NCI-H1694 (cell line): ENCODE measurements around the gene MIER3.
A peak's percentile ranks its signal among the peaks of the same experiment; 100 is the strongest.
"Not testable (repeated sequence)": the region's sequence is repeated elsewhere in the genome, so short reads cannot be mapped to it uniquely, and the experiment has no call there.

Source experiments
- DNase-seq: peaks from one replicate; lab custom pipeline; 2025; lab: John Stamatoyannopoulos, UW

MIER3 gene

GRCh38 chr5:56951946-56952691 lies at the start of gene MIER3:
Gene MIER3, minus strand, starts transcription at chr5:56952123. Its CDS starts 21 bp downstream, at chr5:56952102.
- peak; percentile 10 for DNase-seq

GRCh38 chr5:56995596-56995995 lies 43.7 kb upstream of the MIER3 start:
- no peak for DNase-seq

- DNase-seq, result no peak
Observed at GRCh38 chr5:56993241-56993640, 41.3 kb upstream of the MIER3 start.

GRCh38 chr5:56989676-56990075 lies 37.8 kb upstream of the MIER3 start:
- no peak for DNase-seq

GRCh38 chr5:56988490-56988889 lies 36.6 kb upstream of the MIER3 start:
- no peak for DNase-seq

GRCh38 chr5:56987171-56987570 lies 35.2 kb upstream of the MIER3 start:
- no peak for DNase-seq

GRCh38 chr5:56986626-56986947 lies 34.7 kb upstream of the MIER3 start:
- DNase-seq, result no peak

- no peak for DNase-seq
Observed at GRCh38 chr5:56985936-56986625, 34.2 kb upstream of the MIER3 start.

GRCh38 chr5:56984445-56984844 lies 32.5 kb upstream of the MIER3 start:
- DNase-seq, result no peak

- DNase-seq, result no peak
Observed at GRCh38 chr5:56983593-56984361, 31.9 kb upstream of the MIER3 start.

- no peak for DNase-seq
Observed at GRCh38 chr5:56981548-56982315, 29.8 kb upstream of the MIER3 start.

- DNase-seq, result no peak
Observed at GRCh38 chr5:56979968-56980367, 28.0 kb upstream of the MIER3 start.

- not testable (repeated sequence) for DNase-seq
Observed at GRCh38 chr5:56979526-56979925, 27.6 kb upstream of the MIER3 start.

GRCh38 chr5:56977822-56978221 lies 25.9 kb upstream of the MIER3 start:
- DNase-seq, result no peak

GRCh38 chr5:56977021-56977420 lies 25.1 kb upstream of the MIER3 start:
- no peak for DNase-seq

- DNase-seq, result no peak
Observed at GRCh38 chr5:56974241-56974640, 22.3 kb upstream of the MIER3 start.

- no peak for DNase-seq
Observed at GRCh38 chr5:56973473-56973872, 21.6 kb upstream of the MIER3 start.

- DNase-seq, result no peak
Observed at GRCh38 chr5:56971275-56971674, 19.4 kb upstream of the MIER3 start.

GRCh38 chr5:56964173-56964572 lies 12.2 kb upstream of the MIER3 start:
- DNase-seq, result no peak

GRCh38 chr5:56963246-56963645 lies 11.3 kb upstream of the MIER3 start:
- DNase-seq, result no peak

- no peak for DNase-seq
Observed at GRCh38 chr5:56962286-56962685, 10.4 kb upstream of the MIER3 start.

GRCh38 chr5:56961746-56962145 lies 9.8 kb upstream of the MIER3 start:
- no peak for DNase-seq
